GM12873 (cell line): Measurements from ENCODE around the gene STX2.
A peak's percentile ranks its signal among the peaks of the same experiment; 100 is the strongest.

ENCODE experiments used
- TF ChIP-seq, protein P1 (sequence below): IDR thresholded peaks from 2 replicates; pipeline ENCODE4 v1.5.1; 2012; ENCODE audit warnings: low read depth, mild to moderate bottlenecking, moderate library complexity, low read length, control low read depth; ENCODE audit not compliant: insufficient read depth; ENCODE audit errors: missing control alignments

The STX2 gene

DNA sequence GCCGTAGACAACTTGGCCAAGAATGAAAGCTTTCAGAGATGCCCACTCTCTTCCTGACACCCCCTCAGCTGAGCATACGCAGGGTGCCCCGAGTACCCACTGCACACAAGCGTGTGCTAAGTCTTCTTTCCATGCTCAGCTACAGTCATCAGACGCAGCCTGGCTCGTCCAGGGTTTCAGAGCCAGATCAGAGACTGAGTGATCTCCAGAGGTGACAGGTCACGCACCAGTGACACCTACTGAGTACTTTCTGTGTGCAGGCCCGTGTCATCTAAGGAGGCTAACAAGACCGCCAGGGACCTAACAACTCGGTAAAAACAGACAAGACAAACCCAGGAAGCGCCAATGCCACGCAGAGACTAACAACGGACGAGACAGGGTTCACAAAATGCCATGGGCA, 25.1 kb downstream of the STX2 start:
- TF ChIP-seq, protein P1, sequence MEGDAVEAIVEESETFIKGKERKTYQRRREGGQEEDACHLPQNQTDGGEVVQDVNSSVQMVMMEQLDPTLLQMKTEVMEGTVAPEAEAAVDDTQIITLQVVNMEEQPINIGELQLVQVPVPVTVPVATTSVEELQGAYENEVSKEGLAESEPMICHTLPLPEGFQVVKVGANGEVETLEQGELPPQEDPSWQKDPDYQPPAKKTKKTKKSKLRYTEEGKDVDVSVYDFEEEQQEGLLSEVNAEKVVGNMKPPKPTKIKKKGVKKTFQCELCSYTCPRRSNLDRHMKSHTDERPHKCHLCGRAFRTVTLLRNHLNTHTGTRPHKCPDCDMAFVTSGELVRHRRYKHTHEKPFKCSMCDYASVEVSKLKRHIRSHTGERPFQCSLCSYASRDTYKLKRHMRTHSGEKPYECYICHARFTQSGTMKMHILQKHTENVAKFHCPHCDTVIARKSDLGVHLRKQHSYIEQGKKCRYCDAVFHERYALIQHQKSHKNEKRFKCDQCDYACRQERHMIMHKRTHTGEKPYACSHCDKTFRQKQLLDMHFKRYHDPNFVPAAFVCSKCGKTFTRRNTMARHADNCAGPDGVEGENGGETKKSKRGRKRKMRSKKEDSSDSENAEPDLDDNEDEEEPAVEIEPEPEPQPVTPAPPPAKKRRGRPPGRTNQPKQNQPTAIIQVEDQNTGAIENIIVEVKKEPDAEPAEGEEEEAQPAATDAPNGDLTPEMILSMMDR: no peak

DNA sequence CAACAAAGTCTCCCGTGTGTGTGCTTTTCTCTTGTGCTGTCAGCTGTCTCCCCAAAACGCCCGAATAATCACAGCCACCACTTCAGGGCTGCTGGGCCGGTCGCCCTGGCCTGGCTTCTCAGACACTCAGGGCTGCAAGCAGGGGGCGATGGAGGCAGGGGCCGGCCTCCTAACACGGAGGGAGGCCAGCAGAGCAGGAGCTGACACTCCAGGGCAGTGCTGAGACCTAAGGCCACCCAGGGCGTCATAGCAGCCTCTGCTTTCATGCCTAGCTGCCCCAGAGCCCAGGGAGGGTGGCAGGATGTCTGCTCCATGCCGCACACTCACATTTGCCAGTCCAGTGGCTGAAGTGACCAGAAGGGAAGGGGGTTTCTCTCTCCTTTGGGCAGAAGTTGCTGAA, 25.6 kb downstream of the STX2 start:
- TF ChIP-seq, protein P1: peak; percentile 2

DNA sequence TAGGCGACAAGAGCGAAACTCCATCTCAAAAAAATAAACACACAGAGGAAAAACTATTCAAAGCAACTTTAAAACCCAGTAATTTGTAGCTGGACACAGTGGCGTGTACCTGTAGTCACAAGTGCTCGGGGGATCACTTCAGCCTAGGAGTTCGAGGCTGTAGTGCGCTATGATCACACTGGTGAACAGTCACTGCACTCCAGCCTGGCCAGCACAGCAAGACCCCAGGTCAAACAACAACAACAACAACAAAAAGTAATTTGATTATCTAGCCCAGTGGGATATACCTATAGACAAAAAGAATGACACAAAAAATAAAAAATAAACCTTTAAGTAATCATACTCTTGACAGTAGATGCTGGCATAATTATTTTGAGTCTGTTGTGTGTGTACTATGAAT, 29.3 kb downstream of the STX2 start:
- TF ChIP-seq, protein P1: no peak

DNA sequence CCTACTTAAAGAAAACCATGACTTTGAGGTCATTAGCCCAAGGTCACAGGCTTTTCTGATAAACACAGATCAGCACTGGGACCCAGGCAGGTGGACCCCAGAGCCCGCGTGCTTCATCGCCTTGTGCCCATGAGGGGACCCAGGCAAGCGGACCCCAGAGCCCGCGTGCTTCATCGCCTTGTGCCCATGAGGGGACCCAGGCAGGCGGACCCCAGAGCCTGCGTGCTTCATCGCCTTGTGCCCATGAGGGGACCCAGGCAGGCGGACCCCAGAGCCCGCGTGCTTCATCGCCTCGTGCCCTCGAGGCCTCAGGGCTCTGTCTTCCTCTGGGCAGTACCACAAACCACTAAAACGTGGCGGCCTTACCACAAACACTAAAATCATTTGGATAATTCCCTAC, 31.7 kb downstream of the STX2 start:
- TF ChIP-seq, protein P1: no peak

DNA sequence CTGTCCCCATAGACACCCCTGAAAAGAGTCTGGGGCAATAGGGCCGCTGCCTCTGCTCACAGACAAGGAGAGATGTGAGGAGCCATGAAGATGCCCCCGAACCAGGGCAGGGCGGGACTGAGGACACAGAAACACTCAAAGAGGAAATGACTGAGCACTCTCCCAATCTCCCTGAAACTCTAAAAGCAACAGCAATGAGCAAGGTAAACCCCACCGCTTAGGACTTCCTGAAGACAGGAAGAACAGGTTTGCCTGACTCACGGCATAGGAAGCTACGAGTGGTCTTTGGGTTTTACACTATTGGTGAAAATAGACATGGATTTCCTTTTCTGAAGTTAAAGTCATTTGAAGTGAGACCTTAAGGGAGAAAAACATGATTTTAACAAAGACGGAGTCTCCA, 32.5 kb downstream of the STX2 start:
- TF ChIP-seq, protein P1: no peak

DNA sequence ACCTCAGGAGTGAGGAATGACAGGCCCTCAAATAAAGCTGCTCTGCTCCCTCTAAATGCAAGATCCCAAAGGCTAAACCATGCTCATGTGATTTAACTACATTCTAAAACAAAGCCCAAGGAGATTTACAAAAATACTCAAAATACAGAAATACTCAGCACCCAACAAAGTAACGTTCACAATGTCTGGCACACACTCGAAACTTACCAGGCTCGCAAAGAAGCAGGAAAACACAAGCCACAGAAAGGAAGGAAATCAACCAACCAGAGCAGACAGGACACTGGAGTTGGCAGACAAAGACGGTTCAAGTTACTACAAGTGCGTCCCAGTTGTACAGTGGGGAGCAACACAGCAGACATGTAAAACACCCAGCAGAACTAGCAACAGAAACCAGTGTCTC, 33.4 kb downstream of the STX2 start:
- TF ChIP-seq, protein P1: no peak

DNA sequence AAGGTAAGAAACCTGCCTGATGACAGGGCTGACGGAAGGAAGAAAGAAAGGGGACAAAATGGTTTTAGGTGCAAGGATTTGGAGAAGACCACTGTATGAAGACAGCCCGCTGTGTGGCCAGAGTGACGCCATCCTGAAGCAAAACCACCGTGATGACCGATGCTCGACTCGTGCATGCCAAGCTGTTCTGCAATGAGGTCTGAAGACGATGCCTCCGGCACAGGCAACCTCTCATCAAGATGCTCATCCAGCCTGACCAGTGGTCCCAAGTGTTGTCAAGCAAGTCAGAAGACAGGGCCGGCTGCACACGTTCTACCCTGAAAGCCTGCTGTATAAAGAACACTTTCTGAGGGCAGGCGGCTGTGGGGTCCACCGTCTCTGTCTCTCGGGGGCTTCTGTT, 34.8 kb downstream of the STX2 start:
- TF ChIP-seq, protein P1: no peak
